Thyroid gland (tissue), 4 donors: Measurements from ENCODE around the gene DLGAP1. TPM values are rescaled to one million over a fixed set of nuclear protein-coding genes. Genes with fewer than 3 reads are reported as not detected.
"Not testable (repeated sequence)": the region's sequence is repeated elsewhere in the genome, so short reads cannot be mapped to it uniquely, and the experiment has no call there.

Source experiments
- DNase-seq, 2 donors: peaks; one replicate each; pipeline ENCODE4 v3.0.0-alpha.2; 2019
- H3K27ac ChIP-seq, 3 donors: fragments of 200-600 bp; sonication (generic); 1 replicate in 2 of 3; 2 replicates in 1 of 3; pipeline ENCODE4 v1.5.1; 2016 to 2019; ENCODE audit warnings: mild to moderate bottlenecking in 1 of 3, moderate library complexity in 1 of 3
- H3K27me3 ChIP-seq: fragments of 200-600 bp; sonication (generic); one replicate; pipeline ENCODE4 v1.5.1; 2019
- H3K36me3 ChIP-seq, 2 donors: fragments of 200-600 bp; sonication (generic); one replicate each; pipeline ENCODE4 v1.5.1; 2016 to 2019
- H3K4me1 ChIP-seq, 2 donors: fragments of 200-600 bp; sonication (generic); one replicate each; pipeline ENCODE4 v1.5.1; 2017 to 2019
- H3K4me3 ChIP-seq, 3 donors: fragments of 200-600 bp; sonication (generic); replicated peaks in 1 of 3; 1 replicate in 2 of 3; 2 replicates in 1 of 3; pipeline ENCODE4 v1.5.1; 2016; ENCODE audit warnings: mild to moderate bottlenecking in 1 of 3
- H3K9me3 ChIP-seq: fragments of 200-600 bp; sonication (generic); one replicate; pipeline ENCODE4 v1.5.1; 2017
- CTCF ChIP-seq, 6 experiments: fragments of 200-600 bp in 3 of 6; fragments of 450-650 bp in 3 of 6; sonication (generic) in 3 of 6; IDR thresholded peaks; one replicate each; pipeline ENCODE4 v1.5.1; 2016 to 2019; ENCODE audit warnings: antibody characterized with exemption in 6 of 6, mild to moderate bottlenecking in 2 of 6, inconsistent platforms in 1 of 6, moderate library complexity in 1 of 6
- POLR2A ChIP-seq, 2 donors: fragments of 450-650 bp; IDR thresholded peaks; one replicate each; pipeline ENCODE4 v1.6.1; 2017; ENCODE audit warnings: antibody characterized with exemption in 2 of 2, mild to moderate bottlenecking in 2 of 2, moderate library complexity in 1 of 2
- WGBS, 2 donors: methylation state at CpG; one replicate each; pipeline ENCODE4 v1.1.5; 2017; 5-methylcytosine and 5-hydroxymethylcytosine counted together
- intact Hi-C: fragments of 100-400 bp; cut with DNase I; formaldehyde crosslinking; loops from one replicate; pipeline ENCODE4 v1.15.1; 2023
- total RNA-seq, 4 donors: library from RNA; depleted of rRNA; stranded (reverse); fragments of >200 nt; gene quantifications; one replicate each; pipeline ENCODE4 v1.2.3, GENCODE V29; 2016

Gene DLGAP1
- total RNA-seq, 4 donors from 2014 or later = 0.25 to 2.7 (median 0.77) TPM

- intact Hi-C loops = no loop called here
- peak overlapping the region; percentile 5 to 18 (median 8) for H3K4me3 ChIP-seq
- peak; percentile 24 to 41 for DNase-seq
- no peaks in the 10 kb centered on the region for H3K9me3 ChIP-seq
- H3K27ac ChIP-seq = peak overlapping the region; percentile 88 to 90 (median 88)
- 14 to 25% methylated on average over 12 of the region's 12 CpGs for WGBS, 2 donors
- H3K4me1 ChIP-seq = peaks cover 27 to 29% of the 10 kb centered on the region in 2 donors
- H3K36me3 ChIP-seq = no peaks in the 10 kb centered on the region
- TF ChIP-seq POLR2A (IDR thresholded peaks at IDR 0.05) (peak in 1 of 2 donors; percentile 39), CTCF (IDR thresholded peaks at IDR 0.05) (no peak)
- H3K27me3 ChIP-seq = no peaks in the 10 kb centered on the region
Measured at GRCh38 chr18:3603421-3604234, 851.5 kb downstream of the DLGAP1 start.

GRCh38 chr18:3601106-3601755, 853.9 kb downstream of the DLGAP1 start:
- not testable (repeated sequence) for H3K27ac ChIP-seq, DNase-seq
- 95 to 98% methylated on average over 12 of the region's 12 CpGs for WGBS, 2 donors

GRCh38 chr18:3599861-3600260, 855.2 kb downstream of the DLGAP1 start:
- Histone ChIP-seq H3K9me3 (no peaks in the 10 kb centered on the region), H3K4me3 (no peak overlapping the region), H3K4me1 (peaks cover 42 to 43% of the 10 kb centered on the region in 2 donors), H3K27me3 (no peaks in the 10 kb centered on the region), H3K27ac (no peak overlapping the region), H3K36me3 (no peaks in the 10 kb centered on the region)
- 94 to 97% methylated on average over 6 of the region's 6 CpGs for WGBS, 2 donors
- DNase-seq = no peak
- TF ChIP-seq CTCF (IDR thresholded peaks at IDR 0.05) (no peak), POLR2A (IDR thresholded peaks at IDR 0.05) (no peak)
- intact Hi-C loops = loop anchor here (5.0 kb wide), 1 partner anchor 148 kb away; the partner anchor contains the start of gene TGIF1

More at GRCh38 chr18:3601106-3601755, 853.9 kb downstream of the DLGAP1 start:
- H3K4me1 ChIP-seq = peaks cover 37 to 38% of the 10 kb centered on the region in 2 donors
- H3K4me3 ChIP-seq, H3K36me3 ChIP-seq, H3K9me3 ChIP-seq, intact Hi-C loops, H3K27me3 ChIP-seq: not testable (repeated sequence)

GRCh38 chr18:3599195-3599594, 855.9 kb downstream of the DLGAP1 start:
- Histone ChIP-seq H3K9me3 (no peaks in the 10 kb centered on the region), H3K36me3 (no peaks in the 10 kb centered on the region), H3K27me3 (no peaks in the 10 kb centered on the region), H3K27ac (no peak overlapping the region), H3K4me1 (peaks cover 40 to 44% of the 10 kb centered on the region in 2 donors), H3K4me3 (no peak overlapping the region)
- no peak for DNase-seq
- intact Hi-C loops = loop anchor here (5.0 kb wide), 1 partner anchor 147 kb away; the partner anchor contains the start of gene TGIF1
- TF ChIP-seq POLR2A (IDR thresholded peaks at IDR 0.05) = no peak
- no peak for TF ChIP-seq CTCF (IDR thresholded peaks at IDR 0.05)
- WGBS, 2 donors = 94 to 95% methylated on average over 7 of the region's 7 CpGs

- Histone ChIP-seq H3K9me3 (no peaks in the 10 kb centered on the region), H3K4me3 (no peak overlapping the region), H3K27ac (no peak overlapping the region), H3K36me3 (no peaks in the 10 kb centered on the region), H3K4me1 (peaks cover 35 to 38% of the 10 kb centered on the region in 2 donors), H3K27me3 (no peaks in the 10 kb centered on the region)
- intact Hi-C loops = loop anchor here (5.0 kb wide), 1 partner anchor 146 kb away; the partner anchor contains the start of gene TGIF1
- TF ChIP-seq CTCF (IDR thresholded peaks at IDR 0.05) = no peak
- no peak for TF ChIP-seq POLR2A (IDR thresholded peaks at IDR 0.05)
- DNase-seq = no peak
- WGBS, 2 donors = 98% methylated on average over 10 of the region's 10 CpGs
Measured at GRCh38 chr18:3598581-3598980, 856.5 kb downstream of the DLGAP1 start.
